GM23338 (cell line): ENCODE data around the gene RALBP1.

Experiments used
- CREB1 ChIP-seq: fragments of 250-450 bp; sonication (Bioruptor Pico); IDR thresholded peaks from 2 replicates; pipeline ENCODE4 v1.5.0; 2020; ENCODE audit warnings: low read depth, mild to moderate bottlenecking, moderate library complexity
- EZH2 ChIP-seq: fragments of 200-600 bp; sonication (generic); IDR thresholded peaks from one replicate; pipeline ENCODE4 v1.8.0; 2017; ENCODE audit warnings: antibody characterized with exemption, mild to moderate bottlenecking, low read depth; ENCODE audit not compliant: unreplicated experiment
- EZH2phosphoT487 ChIP-seq: fragments of 200-600 bp; sonication (generic); IDR thresholded peaks from one replicate; pipeline ENCODE4 v1.8.1; 2018; ENCODE audit warnings: antibody characterized with exemption; ENCODE audit not compliant: unreplicated experiment
- JUNB ChIP-seq: IDR thresholded peaks from one replicate; pipeline ENCODE4 v1.6.1; 2016; ENCODE audit warnings: antibody characterized with exemption; ENCODE audit not compliant: unreplicated experiment
- NANOG ChIP-seq: IDR thresholded peaks from 2 replicates; pipeline ENCODE4 v1.6.1; 2016; ENCODE audit warnings: antibody characterized with exemption, borderline replicate concordance
- POLR2AphosphoS5 ChIP-seq: IDR thresholded peaks from 2 replicates; pipeline ENCODE4 v1.6.1; 2016; ENCODE audit warnings: antibody characterized with exemption, low read depth
- ZNF114 ChIP-seq: fragments of 250-450 bp; sonication (Bioruptor Pico); IDR thresholded peaks from 2 replicates; pipeline ENCODE4 v1.5.0; 2020; ENCODE audit warnings: mild to moderate bottlenecking, moderate library complexity
- ZNF331 ChIP-seq: fragments of 250-450 bp; sonication (Bioruptor Pico); IDR thresholded peaks from 2 replicates; pipeline ENCODE4 v1.5.0; 2020; ENCODE audit warnings: low read depth, mild to moderate bottlenecking, moderate library complexity
- TF ChIP-seq, protein P1 (sequence below), 2 experiments: fragments of 200-600 bp in 1 of 2; sonication (generic) in 1 of 2; conservative IDR thresholded peaks; 2 replicates each; pipeline versions ENCODE4 v1.5.1 to v1.6.1; 2016 to 2017; ENCODE audit warnings: antibody characterized with exemption in 2 of 2, low read depth in 2 of 2, mild to moderate bottlenecking in 2 of 2, moderate library complexity in 1 of 2
- TF ChIP-seq, protein P2 (sequence below): IDR thresholded peaks from 2 replicates; pipeline ENCODE4 v1.6.1; 2016; ENCODE audit warnings: antibody characterized with exemption
- TF ChIP-seq, protein P3 (sequence below): IDR thresholded peaks from one replicate; pipeline ENCODE4 v1.6.1; 2018; ENCODE audit warnings: antibody characterized with exemption; ENCODE audit not compliant: unreplicated experiment

DNA sequence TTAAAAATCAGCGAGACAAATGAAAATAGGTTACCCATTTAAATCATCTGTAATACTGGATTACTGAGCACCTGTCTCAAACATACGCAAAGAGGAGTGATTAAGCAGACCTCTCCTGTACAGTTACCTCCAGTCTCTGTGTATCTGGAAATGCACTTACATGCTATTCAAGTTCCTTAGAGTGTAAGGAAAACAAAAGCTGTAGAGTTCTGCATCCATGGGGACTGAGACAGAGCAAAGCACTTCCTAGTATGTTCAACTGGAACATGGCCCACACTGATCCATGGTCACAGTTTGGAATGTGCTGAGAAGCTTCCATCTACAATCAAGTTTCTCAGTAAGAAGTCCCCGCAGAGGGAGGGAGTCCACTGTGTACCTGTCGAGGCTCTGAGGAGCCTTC is 75.1 kb downstream of the RALBP1 start:
- TF ChIP-seq, protein P1, sequence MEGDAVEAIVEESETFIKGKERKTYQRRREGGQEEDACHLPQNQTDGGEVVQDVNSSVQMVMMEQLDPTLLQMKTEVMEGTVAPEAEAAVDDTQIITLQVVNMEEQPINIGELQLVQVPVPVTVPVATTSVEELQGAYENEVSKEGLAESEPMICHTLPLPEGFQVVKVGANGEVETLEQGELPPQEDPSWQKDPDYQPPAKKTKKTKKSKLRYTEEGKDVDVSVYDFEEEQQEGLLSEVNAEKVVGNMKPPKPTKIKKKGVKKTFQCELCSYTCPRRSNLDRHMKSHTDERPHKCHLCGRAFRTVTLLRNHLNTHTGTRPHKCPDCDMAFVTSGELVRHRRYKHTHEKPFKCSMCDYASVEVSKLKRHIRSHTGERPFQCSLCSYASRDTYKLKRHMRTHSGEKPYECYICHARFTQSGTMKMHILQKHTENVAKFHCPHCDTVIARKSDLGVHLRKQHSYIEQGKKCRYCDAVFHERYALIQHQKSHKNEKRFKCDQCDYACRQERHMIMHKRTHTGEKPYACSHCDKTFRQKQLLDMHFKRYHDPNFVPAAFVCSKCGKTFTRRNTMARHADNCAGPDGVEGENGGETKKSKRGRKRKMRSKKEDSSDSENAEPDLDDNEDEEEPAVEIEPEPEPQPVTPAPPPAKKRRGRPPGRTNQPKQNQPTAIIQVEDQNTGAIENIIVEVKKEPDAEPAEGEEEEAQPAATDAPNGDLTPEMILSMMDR (conservative IDR thresholded peaks at IDR 0.05; ENCODE audit: low read depth in 2 of 2): no peak
- no peak for TF ChIP-seq JUNB
- TF ChIP-seq EZH2: no peak
- TF ChIP-seq ZNF114 (CRISPR knock-in tag): no peak
- no peak for TF ChIP-seq NANOG
- TF ChIP-seq, protein P2, sequence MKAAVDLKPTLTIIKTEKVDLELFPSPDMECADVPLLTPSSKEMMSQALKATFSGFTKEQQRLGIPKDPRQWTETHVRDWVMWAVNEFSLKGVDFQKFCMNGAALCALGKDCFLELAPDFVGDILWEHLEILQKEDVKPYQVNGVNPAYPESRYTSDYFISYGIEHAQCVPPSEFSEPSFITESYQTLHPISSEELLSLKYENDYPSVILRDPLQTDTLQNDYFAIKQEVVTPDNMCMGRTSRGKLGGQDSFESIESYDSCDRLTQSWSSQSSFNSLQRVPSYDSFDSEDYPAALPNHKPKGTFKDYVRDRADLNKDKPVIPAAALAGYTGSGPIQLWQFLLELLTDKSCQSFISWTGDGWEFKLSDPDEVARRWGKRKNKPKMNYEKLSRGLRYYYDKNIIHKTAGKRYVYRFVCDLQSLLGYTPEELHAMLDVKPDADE: no peak
- no peak for TF ChIP-seq POLR2AphosphoS5
- no peak for TF ChIP-seq ZNF331 (CRISPR knock-in tag)
- TF ChIP-seq, protein P3, sequence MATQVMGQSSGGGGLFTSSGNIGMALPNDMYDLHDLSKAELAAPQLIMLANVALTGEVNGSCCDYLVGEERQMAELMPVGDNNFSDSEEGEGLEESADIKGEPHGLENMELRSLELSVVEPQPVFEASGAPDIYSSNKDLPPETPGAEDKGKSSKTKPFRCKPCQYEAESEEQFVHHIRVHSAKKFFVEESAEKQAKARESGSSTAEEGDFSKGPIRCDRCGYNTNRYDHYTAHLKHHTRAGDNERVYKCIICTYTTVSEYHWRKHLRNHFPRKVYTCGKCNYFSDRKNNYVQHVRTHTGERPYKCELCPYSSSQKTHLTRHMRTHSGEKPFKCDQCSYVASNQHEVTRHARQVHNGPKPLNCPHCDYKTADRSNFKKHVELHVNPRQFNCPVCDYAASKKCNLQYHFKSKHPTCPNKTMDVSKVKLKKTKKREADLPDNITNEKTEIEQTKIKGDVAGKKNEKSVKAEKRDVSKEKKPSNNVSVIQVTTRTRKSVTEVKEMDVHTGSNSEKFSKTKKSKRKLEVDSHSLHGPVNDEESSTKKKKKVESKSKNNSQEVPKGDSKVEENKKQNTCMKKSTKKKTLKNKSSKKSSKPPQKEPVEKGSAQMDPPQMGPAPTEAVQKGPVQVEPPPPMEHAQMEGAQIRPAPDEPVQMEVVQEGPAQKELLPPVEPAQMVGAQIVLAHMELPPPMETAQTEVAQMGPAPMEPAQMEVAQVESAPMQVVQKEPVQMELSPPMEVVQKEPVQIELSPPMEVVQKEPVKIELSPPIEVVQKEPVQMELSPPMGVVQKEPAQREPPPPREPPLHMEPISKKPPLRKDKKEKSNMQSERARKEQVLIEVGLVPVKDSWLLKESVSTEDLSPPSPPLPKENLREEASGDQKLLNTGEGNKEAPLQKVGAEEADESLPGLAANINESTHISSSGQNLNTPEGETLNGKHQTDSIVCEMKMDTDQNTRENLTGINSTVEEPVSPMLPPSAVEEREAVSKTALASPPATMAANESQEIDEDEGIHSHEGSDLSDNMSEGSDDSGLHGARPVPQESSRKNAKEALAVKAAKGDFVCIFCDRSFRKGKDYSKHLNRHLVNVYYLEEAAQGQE: no peak
- TF ChIP-seq CREB1: no peak
- no peak for TF ChIP-seq EZH2phosphoT487
